Measurements from ENCODE around the gene EIF2B4. TPM values are rescaled to one million over a fixed set of nuclear protein-coding genes. Genes with fewer than 3 reads are reported as not detected.

EIF2B4 gene
- total and polyA plus RNA-seq, 2 of the 13 experiments (the other 11 are each of a cell fraction or from before 2014, with no cell fraction given) = 91.5 to 96.4 TPM

DNA sequence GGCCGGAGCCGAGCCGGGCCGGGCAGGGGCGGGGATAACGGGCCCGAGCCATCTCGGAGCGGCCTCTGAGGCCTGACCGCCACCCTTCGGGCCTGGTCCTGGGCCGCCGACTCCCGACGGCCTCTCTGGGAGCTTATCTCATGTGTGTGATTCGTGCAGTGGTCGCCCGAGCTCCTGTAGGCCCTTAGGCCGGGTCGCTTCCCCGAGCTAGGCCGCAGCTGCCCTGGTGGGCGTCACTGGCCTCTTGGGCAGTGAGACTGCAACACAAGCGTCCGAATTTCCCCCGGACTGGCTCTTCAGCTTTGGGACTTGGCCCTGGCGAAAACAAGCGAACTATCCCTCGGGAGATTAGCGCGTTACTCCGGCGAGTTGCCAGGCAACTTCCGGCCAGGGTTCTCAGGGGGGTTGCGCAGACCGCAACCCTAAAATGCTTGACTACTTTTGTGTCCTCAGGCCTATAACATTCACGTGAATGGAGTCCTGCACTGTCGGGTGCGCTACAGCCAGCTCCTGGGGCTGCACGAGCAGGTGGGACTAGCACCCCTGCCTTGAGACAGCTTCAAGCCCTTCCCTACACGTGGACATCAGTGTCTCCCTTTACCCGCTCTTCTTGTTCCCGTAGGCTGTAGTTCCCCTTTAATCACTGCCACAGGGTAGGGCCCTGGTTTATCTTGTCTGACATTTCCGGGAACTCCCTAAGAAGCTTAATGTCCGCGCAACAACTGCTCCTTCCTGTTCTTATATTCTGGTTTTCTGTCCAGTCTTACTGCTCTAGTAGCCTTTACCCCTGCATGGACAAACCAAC lies 880 bp upstream of the EIF2B4 start (continued):
- TF ChIP-seq, protein P1, sequence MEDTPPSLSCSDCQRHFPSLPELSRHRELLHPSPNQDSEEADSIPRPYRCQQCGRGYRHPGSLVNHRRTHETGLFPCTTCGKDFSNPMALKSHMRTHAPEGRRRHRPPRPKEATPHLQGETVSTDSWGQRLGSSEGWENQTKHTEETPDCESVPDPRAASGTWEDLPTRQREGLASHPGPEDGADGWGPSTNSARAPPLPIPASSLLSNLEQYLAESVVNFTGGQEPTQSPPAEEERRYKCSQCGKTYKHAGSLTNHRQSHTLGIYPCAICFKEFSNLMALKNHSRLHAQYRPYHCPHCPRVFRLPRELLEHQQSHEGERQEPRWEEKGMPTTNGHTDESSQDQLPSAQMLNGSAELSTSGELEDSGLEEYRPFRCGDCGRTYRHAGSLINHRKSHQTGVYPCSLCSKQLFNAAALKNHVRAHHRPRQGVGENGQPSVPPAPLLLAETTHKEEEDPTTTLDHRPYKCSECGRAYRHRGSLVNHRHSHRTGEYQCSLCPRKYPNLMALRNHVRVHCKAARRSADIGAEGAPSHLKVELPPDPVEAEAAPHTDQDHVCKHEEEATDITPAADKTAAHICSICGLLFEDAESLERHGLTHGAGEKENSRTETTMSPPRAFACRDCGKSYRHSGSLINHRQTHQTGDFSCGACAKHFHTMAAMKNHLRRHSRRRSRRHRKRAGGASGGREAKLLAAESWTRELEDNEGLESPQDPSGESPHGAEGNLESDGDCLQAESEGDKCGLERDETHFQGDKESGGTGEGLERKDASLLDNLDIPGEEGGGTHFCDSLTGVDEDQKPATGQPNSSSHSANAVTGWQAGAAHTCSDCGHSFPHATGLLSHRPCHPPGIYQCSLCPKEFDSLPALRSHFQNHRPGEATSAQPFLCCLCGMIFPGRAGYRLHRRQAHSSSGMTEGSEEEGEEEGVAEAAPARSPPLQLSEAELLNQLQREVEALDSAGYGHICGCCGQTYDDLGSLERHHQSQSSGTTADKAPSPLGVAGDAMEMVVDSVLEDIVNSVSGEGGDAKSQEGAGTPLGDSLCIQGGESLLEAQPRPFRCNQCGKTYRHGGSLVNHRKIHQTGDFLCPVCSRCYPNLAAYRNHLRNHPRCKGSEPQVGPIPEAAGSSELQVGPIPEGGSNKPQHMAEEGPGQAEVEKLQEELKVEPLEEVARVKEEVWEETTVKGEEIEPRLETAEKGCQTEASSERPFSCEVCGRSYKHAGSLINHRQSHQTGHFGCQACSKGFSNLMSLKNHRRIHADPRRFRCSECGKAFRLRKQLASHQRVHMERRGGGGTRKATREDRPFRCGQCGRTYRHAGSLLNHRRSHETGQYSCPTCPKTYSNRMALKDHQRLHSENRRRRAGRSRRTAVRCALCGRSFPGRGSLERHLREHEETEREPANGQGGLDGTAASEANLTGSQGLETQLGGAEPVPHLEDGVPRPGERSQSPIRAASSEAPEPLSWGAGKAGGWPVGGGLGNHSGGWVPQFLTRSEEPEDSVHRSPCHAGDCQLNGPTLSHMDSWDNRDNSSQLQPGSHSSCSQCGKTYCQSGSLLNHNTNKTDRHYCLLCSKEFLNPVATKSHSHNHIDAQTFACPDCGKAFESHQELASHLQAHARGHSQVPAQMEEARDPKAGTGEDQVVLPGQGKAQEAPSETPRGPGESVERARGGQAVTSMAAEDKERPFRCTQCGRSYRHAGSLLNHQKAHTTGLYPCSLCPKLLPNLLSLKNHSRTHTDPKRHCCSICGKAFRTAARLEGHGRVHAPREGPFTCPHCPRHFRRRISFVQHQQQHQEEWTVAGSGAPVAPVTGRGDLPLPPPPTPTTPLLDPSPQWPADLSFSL (CRISPR knock-in tag; IDR thresholded peaks at IDR 0.05) = no peak
- TF ChIP-seq, protein P2, sequence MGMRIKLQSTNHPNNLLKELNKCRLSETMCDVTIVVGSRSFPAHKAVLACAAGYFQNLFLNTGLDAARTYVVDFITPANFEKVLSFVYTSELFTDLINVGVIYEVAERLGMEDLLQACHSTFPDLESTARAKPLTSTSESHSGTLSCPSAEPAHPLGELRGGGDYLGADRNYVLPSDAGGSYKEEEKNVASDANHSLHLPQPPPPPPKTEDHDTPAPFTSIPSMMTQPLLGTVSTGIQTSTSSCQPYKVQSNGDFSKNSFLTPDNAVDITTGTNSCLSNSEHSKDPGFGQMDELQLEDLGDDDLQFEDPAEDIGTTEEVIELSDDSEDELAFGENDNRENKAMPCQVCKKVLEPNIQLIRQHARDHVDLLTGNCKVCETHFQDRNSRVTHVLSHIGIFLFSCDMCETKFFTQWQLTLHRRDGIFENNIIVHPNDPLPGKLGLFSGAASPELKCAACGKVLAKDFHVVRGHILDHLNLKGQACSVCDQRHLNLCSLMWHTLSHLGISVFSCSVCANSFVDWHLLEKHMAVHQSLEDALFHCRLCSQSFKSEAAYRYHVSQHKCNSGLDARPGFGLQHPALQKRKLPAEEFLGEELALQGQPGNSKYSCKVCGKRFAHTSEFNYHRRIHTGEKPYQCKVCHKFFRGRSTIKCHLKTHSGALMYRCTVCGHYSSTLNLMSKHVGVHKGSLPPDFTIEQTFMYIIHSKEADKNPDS (CRISPR knock-in tag; IDR thresholded peaks at IDR 0.05) = peak; percentile 18; the same call in 1 of the 2 replicates
- no peak for TF ChIP-seq SRSF4 (IDR thresholded peaks at IDR 0.05; ENCODE audit: low read depth, low read length, poor library complexity, severe bottlenecking)
- TF ChIP-seq ZZZ3 (CRISPR knock-in tag; IDR thresholded peaks at IDR 0.05; ENCODE audit: borderline replicate concordance) = no peak; the same call in 1 of the 2 replicates
- TF ChIP-seq KLF9 (CRISPR knock-in tag; IDR thresholded peaks at IDR 0.05; ENCODE audit: low read depth) = 0 out of 2 replicates have a peak, but pooled peaks have one; percentile 1
- TF ChIP-seq, protein P3, sequence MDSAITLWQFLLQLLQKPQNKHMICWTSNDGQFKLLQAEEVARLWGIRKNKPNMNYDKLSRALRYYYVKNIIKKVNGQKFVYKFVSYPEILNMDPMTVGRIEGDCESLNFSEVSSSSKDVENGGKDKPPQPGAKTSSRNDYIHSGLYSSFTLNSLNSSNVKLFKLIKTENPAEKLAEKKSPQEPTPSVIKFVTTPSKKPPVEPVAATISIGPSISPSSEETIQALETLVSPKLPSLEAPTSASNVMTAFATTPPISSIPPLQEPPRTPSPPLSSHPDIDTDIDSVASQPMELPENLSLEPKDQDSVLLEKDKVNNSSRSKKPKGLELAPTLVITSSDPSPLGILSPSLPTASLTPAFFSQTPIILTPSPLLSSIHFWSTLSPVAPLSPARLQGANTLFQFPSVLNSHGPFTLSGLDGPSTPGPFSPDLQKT (CRISPR knock-in tag; IDR thresholded peaks at IDR 0.05; ENCODE audit: borderline replicate concordance) = 0 out of 2 replicates have a peak, but pooled peaks have one; percentile 27
- peak; percentile 33; the same call in 1 of the 2 replicates for TF ChIP-seq ZNF772 (CRISPR knock-in tag; IDR thresholded peaks at IDR 0.05)
- TF ChIP-seq ZNF350 (CRISPR knock-in tag; IDR thresholded peaks at IDR 0.05; ENCODE audit: borderline replicate concordance, low read depth) = peak; percentile 16; the same call in 1 of the 2 replicates
- peak; percentile 95; the same call in 1 of the 2 replicates for TF ChIP-seq ZNF30 (CRISPR knock-in tag; IDR thresholded peaks at IDR 0.05)
- 0 out of 2 replicates have a peak, but pooled peaks have one; percentile 12 for TF ChIP-seq HOXA3 (CRISPR knock-in tag; IDR thresholded peaks at IDR 0.05)
- TF ChIP-seq ZNF768 (CRISPR knock-in tag; IDR thresholded peaks at IDR 0.05) = peak; percentile 47; the same call in 1 of the 2 replicates
- peak; percentile 93; the same call in 1 of the 2 replicates for TF ChIP-seq ZNF674 (CRISPR knock-in tag; IDR thresholded peaks at IDR 0.05; ENCODE audit: low read depth)
- TF ChIP-seq ZSCAN12 (CRISPR knock-in tag; IDR thresholded peaks at IDR 0.05) = peak; percentile 85
- peak; percentile 5 for TF ChIP-seq PHF8 (CRISPR knock-in tag; IDR thresholded peaks at IDR 0.05)
- TF ChIP-seq ZNF468 (CRISPR knock-in tag; IDR thresholded peaks at IDR 0.05) = peak; percentile 94; the same call in 1 of the 2 replicates
- 0 out of 2 replicates have a peak, but pooled peaks have one; percentile 13 for TF ChIP-seq MZF1 (CRISPR knock-in tag; IDR thresholded peaks at IDR 0.05; ENCODE audit: borderline replicate concordance)
- TF ChIP-seq NRL (CRISPR knock-in tag; IDR thresholded peaks at IDR 0.05; ENCODE audit: borderline replicate concordance) = peak; percentile 20; the same call in 1 of the 2 replicates
- peak; percentile 69; the same call in 2 of the 3 replicates for TF ChIP-seq MXI1 (IDR thresholded peaks at IDR 0.05; ENCODE audit: borderline replicate concordance, low read depth, low read length)
- peak in 1 of 2 experiments; percentile 32; a peak in 1 of 4 replicates for TF ChIP-seq KLF16 (CRISPR knock-in tag; IDR thresholded peaks at IDR 0.05)
